Ovary (tissue), 9 donors: ENCODE measurements around the gene STAT1. TPM values are rescaled to one million over a fixed set of nuclear protein-coding genes. Genes with fewer than 3 reads are reported as not detected.

ENCODE experiments used
- DNase-seq, 5 donors: peaks; one replicate each; pipeline ENCODE4 v3.0.0-alpha.2; 2019 to 2020
- H3K27ac ChIP-seq, 2 donors: fragments of 200-600 bp; one replicate each; pipeline versions ENCODE4 v1.5.1 to v1.8.0; 2019 to 2022
- H3K27me3 ChIP-seq: fragments of 200-600 bp; one replicate; pipeline ENCODE4 v1.8.0; 2022
- H3K36me3 ChIP-seq: fragments of 200-600 bp; sonication (generic); one replicate; pipeline ENCODE4 v1.5.1; 2019
- H3K4me1 ChIP-seq: one replicate; pipeline ENCODE4 v1.8.1; 2013; ENCODE audit warnings: mild to moderate bottlenecking, moderate library complexity; ENCODE audit not compliant: insufficient read depth
- H3K4me3 ChIP-seq: fragments of 200-600 bp; sonication (generic); one replicate; pipeline ENCODE4 v1.5.1; 2017
- H3K9me3 ChIP-seq, 2 donors: fragments of 200-600 bp in 1 of 2; sonication (generic) in 1 of 2; one replicate each; pipeline versions ENCODE4 v1.5.1 to v1.8.1; 2013 to 2019; ENCODE audit warnings: mild to moderate bottlenecking in 1 of 2, moderate library complexity in 1 of 2
- EP300 ChIP-seq: sonication (generic); formaldehyde crosslinking; IDR thresholded peaks from one replicate; pipeline ENCODE4 v1.6.1; 2017; ENCODE audit warnings: antibody characterized with exemption
- POLR2A ChIP-seq: fragments of 450-650 bp; IDR thresholded peaks from one replicate; pipeline ENCODE4 v1.6.1; 2017; ENCODE audit warnings: antibody characterized with exemption, mild to moderate bottlenecking, moderate library complexity
- WGBS, 3 donors: extraction: QIAGEN DNeasy Blood & Tissue Kit in 1 of 3; methylation state at CpG; one replicate each; pipeline versions ENCODE4 v1.1.5 to v1.1.7; 2013 to 2017; 5-methylcytosine and 5-hydroxymethylcytosine counted together
- intact Hi-C, 4 donors: fragments of 100-400 bp; cut with DNase I; formaldehyde crosslinking; loops; one replicate each; pipeline versions ENCODE4 v1.11.0 to v1.15.1; 2022 to 2023
- polyA plus RNA-seq, 2 donors: library from polyadenylated mRNA; stranded (reverse); fragments of 200-250 nt in 1 of 2; fragments of 350-450 nt in 1 of 2; fragmentation: Illumina TruSeq in 1 of 2; extraction: RNeasy Lipid Tissue Mini Kit (QIAGEN cat#74804) in 1 of 2; gene quantifications; one replicate each; pipeline ENCODE4 v1.2.3, GENCODE V29; 2013 to 2014
- total RNA-seq, 7 donors: library from RNA; depleted of rRNA in 2 of 7; stranded (reverse); fragments of >200 nt in 2 of 7; fragmentation: NEBNext Ultra II Directional in 3 of 7; extraction: Animal tissue kit (Norgen Biotek cat#: 25700) in 3 of 7; gene quantifications; one replicate each; pipeline versions ENCODE4 v1.1.0 to v1.2.4, GENCODE V29; 2016 to 2023
- TF ChIP-seq, protein P1 (sequence below), 3 donors: fragments of 450-650 bp in 2 of 3; fragments of 200-600 bp in 1 of 3; IDR thresholded peaks; one replicate each; pipeline versions ENCODE4 v1.5.1 to v1.8.0; 2016 to 2022; ENCODE audit warnings: antibody characterized with exemption in 3 of 3, mild to moderate bottlenecking in 1 of 3
- donor health status: DM: no; HTN: no; CAD: no; lungs with moderate emphysema.
- donor health status: DM: no; HTN: no; CAD: no.
- donor health status: Bipolar disorder and iron deficiency.
- donor health status: DM: yes; HTN: yes; CAD: no.
- donor health status: DM: no; HTN: no; CAD: no.
- donor health status: DM: yes; HTN: yes; CAD: no.

The STAT1 gene
- total and polyA plus RNA-seq, 9 donors, result 27.3 to 89.2 (median 46.4) TPM

DNA sequence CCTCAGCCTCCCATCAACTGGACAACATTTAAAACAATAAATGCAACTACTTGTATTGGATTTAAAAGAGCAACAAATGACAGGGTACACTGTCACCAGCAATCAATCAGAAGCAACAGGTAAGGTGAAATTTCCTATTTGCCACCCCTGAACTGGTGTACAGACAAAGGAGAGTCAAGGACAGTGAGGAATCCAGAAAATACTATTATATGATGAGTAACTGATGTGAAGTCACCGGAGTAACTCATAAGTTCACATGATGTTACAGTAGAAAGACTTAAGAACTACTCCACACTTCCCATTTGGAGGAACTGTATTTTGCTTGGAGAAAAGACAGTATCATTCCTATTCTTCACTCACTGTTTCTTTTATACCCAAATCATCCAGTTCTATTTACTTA is 4.1 kb upstream of the STAT1 start:
- Histone ChIP-seq H3K27me3 (no peaks in the 10 kb centered on the region), H3K4me1 (peaks cover 5% of the 10 kb centered on the region), H3K9me3 (no peaks in the 10 kb centered on the region), H3K36me3 (no peaks in the 10 kb centered on the region), H3K27ac (no peak overlapping the region), H3K4me3 (no peak overlapping the region)
- TF ChIP-seq POLR2A (no peak), EP300 (no peak)
- TF ChIP-seq, protein P1, sequence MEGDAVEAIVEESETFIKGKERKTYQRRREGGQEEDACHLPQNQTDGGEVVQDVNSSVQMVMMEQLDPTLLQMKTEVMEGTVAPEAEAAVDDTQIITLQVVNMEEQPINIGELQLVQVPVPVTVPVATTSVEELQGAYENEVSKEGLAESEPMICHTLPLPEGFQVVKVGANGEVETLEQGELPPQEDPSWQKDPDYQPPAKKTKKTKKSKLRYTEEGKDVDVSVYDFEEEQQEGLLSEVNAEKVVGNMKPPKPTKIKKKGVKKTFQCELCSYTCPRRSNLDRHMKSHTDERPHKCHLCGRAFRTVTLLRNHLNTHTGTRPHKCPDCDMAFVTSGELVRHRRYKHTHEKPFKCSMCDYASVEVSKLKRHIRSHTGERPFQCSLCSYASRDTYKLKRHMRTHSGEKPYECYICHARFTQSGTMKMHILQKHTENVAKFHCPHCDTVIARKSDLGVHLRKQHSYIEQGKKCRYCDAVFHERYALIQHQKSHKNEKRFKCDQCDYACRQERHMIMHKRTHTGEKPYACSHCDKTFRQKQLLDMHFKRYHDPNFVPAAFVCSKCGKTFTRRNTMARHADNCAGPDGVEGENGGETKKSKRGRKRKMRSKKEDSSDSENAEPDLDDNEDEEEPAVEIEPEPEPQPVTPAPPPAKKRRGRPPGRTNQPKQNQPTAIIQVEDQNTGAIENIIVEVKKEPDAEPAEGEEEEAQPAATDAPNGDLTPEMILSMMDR (IDR thresholded peaks at IDR 0.05), result no peak
- intact Hi-C loops, result loop anchor here in 1 of 4 donors (10.0 kb wide), 1 partner anchor 133 kb away; the partner anchor contains the start of gene GLS
- DNase-seq, result no peak
- WGBS, 3 donors, result 86 to 95% (median 90%) methylated on average over 1 of the region's 1 CpG

DNA sequence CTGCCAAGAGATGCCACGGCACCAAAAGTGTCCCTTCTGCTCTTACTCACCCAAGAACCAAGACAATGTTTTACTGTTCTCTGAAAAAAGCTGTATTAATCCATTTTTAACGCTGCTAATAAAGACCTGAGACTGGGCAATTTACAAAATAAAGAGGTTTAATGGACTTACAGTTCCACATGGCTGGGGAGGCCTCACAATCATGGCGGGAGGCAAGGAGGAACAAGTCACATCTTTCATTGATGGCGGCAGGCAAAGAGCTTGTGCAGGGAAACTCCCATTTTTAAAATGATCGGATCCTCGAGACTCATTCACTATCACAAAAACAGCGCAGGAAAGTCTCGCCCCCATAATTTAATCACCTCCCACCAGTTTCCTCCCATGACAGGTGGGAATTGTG is 1.9 kb upstream of the STAT1 start:
- intact Hi-C loops, result loop anchor here in 1 of 4 donors (10.0 kb wide), 1 partner anchor 131 kb away; the partner anchor contains the start of gene GLS

DNA sequence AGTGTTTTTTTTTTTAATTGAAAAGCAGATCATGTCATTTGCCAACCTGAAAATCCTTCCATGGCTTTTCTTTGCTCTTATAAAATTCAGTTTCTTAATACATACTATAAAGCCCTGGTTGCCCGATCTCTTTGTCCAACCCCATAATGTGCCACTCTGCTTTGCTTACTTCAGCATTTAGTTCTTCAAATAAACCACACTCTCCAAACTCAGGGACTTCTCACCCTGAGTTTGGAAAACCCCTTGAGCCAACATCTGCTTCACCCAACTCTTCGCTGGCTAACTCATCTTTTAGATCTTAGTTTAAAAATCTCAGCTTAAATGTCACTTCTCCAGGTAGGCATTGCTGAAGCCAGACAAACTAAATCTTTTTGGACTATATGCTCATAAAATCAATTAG is 1.3 kb upstream of the STAT1 start:
- no peaks in the 10 kb centered on the region for H3K9me3 ChIP-seq
- no peaks in the 10 kb centered on the region for H3K27me3 ChIP-seq
- TF ChIP-seq POLR2A, result no peak
- TF ChIP-seq, protein P1 (IDR thresholded peaks at IDR 0.05), result no peak
- no peak for TF ChIP-seq EP300
- 96 to 97% (median 96%) methylated on average over 2 of the region's 2 CpGs for whole genome bisulfite sequencing, 3 donors
- no peak overlapping the region for H3K27ac ChIP-seq
- intact Hi-C loops, result loop anchor here in 1 of 4 donors (10.0 kb wide), 1 partner anchor 130 kb away; the partner anchor contains the start of gene GLS
- H3K4me1 ChIP-seq, result peaks cover 20% of the 10 kb centered on the region
- no peaks in the 10 kb centered on the region for H3K36me3 ChIP-seq
- H3K4me3 ChIP-seq, result no peak overlapping the region
- DNase-seq, result no peak

More for the DNA sequence above, 1.9 kb upstream of the STAT1 start:
- no peak overlapping the region for H3K27ac ChIP-seq
- H3K9me3 ChIP-seq, result no peaks in the 10 kb centered on the region
- H3K4me1 ChIP-seq, result peaks cover 20% of the 10 kb centered on the region
- no peaks in the 10 kb centered on the region for H3K36me3 ChIP-seq
- TF ChIP-seq POLR2A, result no peak
- DNase-seq, result no peak
- H3K4me3 ChIP-seq, result no peak overlapping the region
- 76 to 86% (median 84%) methylated on average over 8 of the region's 8 CpGs for WGBS, 3 donors
- no peaks in the 10 kb centered on the region for H3K27me3 ChIP-seq

DNA sequence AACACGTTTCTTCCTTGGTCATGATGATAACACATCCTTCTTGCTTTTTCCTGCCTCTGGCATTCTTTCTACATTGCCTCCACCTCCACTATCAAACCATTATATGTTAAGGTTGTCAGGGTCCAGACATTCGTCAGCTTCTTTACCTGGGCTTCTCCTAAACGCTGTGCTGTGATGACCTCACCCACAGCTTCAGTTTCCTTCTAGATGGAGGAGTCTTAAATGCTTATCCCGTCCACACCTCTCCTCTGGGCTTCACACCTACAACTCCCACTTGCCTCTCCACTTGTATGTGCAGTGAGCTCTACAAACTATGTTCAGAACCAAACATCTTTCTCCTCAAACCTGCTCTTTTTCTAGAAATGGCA is 666 bp upstream of the STAT1 start:
- TF ChIP-seq, protein P1 (IDR thresholded peaks at IDR 0.05), result no peak
- TF ChIP-seq POLR2A (no peak), EP300 (no peak)
- DNase-seq, result no peak
- WGBS, 3 donors, result 40 to 54% (median 47%) methylated on average over 4 of the region's 4 CpGs
- H3K27me3 ChIP-seq, result no peaks in the 10 kb centered on the region
- H3K9me3 ChIP-seq, result no peaks in the 10 kb centered on the region
- intact Hi-C loops, result loop anchor here in 1 of 4 donors (10.0 kb wide), 1 partner anchor 130 kb away; the partner anchor contains the start of gene GLS
- peak overlapping the region; percentile 17 to 75 for H3K27ac ChIP-seq
- H3K4me1 ChIP-seq, result peaks cover 20% of the 10 kb centered on the region
- no peaks in the 10 kb centered on the region for H3K36me3 ChIP-seq
- H3K4me3 ChIP-seq, result peak overlapping the region; percentile 100

DNA sequence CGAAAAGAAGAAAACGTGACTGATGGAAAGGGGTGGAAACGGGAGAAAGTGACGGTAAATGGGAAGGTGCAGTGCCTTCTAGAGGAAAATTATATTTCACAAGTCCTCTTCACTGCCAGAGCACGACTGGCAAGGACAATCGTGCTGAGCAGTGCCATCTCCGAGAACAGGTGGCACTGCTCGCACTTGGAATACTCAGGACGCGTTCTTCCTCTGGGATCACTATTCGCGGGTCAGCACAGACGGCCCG is 364 bp downstream of the STAT1 start:
- Histone ChIP-seq H3K4me3 (peak overlapping the region; percentile 100), H3K27ac (peak overlapping the region; percentile 43 to 75), H3K9me3 (no peaks in the 10 kb centered on the region), H3K36me3 (no peaks in the 10 kb centered on the region), H3K27me3 (no peaks in the 10 kb centered on the region), H3K4me1 (peaks cover 20% of the 10 kb centered on the region)
- no peak for DNase-seq
- TF ChIP-seq EP300 (no peak), POLR2A (no peak)
- TF ChIP-seq, protein P1 (IDR thresholded peaks at IDR 0.05), result no peak
- WGBS, 3 donors, result 0 to 3% (median 1%) methylated on average over 14 of the region's 14 CpGs
- intact Hi-C loops, result loop anchor here in 1 of 4 donors (10.0 kb wide), 1 partner anchor 129 kb away; the partner anchor contains the start of gene GLS
